GM12878 (cell line): ENCODE data around the gene KRT73. TPM values are rescaled to one million over a fixed set of nuclear protein-coding genes. Genes with fewer than 3 reads are reported as not detected.

ENCODE experiments used
- ATAC-seq: fragments of 200-7000 bp; cut with Tn5 transposase; 3 replicates; pipeline ENCODE4 v1.9.1; 2020; ENCODE audit warnings: mild to moderate bottlenecking, moderate library complexity
- BruUV-seq: library from RNA; stranded (reverse); fragments of 400-500 nt; replicated peaks from 2 replicates; lab custom pipeline; 2021; lab: Mats Ljungman, UMichigan
- CTCF ChIA-PET: fragments of 300-600 bp; sonication (Branson Sonifier 250); formaldehyde crosslinking; extraction: SDS; loops from one replicate; lab custom pipeline; 2021; ENCODE audit warnings: inconsistent platforms; lab: Yijun Ruan, JAX
- POLR2A ChIA-PET: fragments of 350-600 bp; formaldehyde crosslinking; extraction: SDS; loops from one replicate; lab custom pipeline; 2021; ENCODE audit warnings: inconsistent platforms; lab: Charles Lee
- RAD21 ChIA-PET: fragments of 300-600 bp; sonication (Branson Sonifier 250); formaldehyde crosslinking; loops from one replicate; lab custom pipeline; 2023; ENCODE audit warnings: antibody characterized with exemption; ENCODE audit not compliant: unreplicated experiment; lab: Charles Lee
- SMC1A ChIA-PET: fragments of 300-600 bp; sonication (Branson Sonifier 250); formaldehyde crosslinking; loops from one replicate; lab custom pipeline; 2023; ENCODE audit not compliant: unreplicated experiment, uncharacterized antibody; lab: Charles Lee
- DNase-seq: peaks from one replicate; pipeline ENCODE4 v3.0.0-alpha.2; 2011; ENCODE audit warnings: low read depth, low spot score
- FAIRE-seq: peaks from 3 replicates; lab custom pipeline; 2011; peaks lifted over from hg19 to GRCh38; lab: Jason Lieb, UNC
- H2AFZ ChIP-seq: 2 replicates; pipeline ENCODE4 v1.6.0; 2011; ENCODE audit warnings: low read depth, low read length, control low read depth; ENCODE audit not compliant: control insufficient read depth
- H3K27ac ChIP-seq: 2 replicates; pipeline ENCODE4 v1.5.1; 2011; ENCODE audit warnings: control low read depth; ENCODE audit not compliant: control insufficient read depth, insufficient read depth
- H3K27me3 ChIP-seq, 2 experiments: replicated peaks in 1 of 2; 2 replicates each; pipeline versions ENCODE4 v1.6.0 to v1.6.1; 2011; ENCODE audit warnings: low read length in 1 of 2; ENCODE audit not compliant: control insufficient read depth in 2 of 2, insufficient read depth in 2 of 2
- H3K36me3 ChIP-seq, 2 experiments: 2 replicates each; pipeline ENCODE4 v1.5.1; 2011; ENCODE audit warnings: low read length in 1 of 2; ENCODE audit not compliant: control insufficient read depth in 2 of 2, insufficient read depth in 2 of 2
- H3K4me1 ChIP-seq: 2 replicates; pipeline ENCODE4 v1.6.1; 2011; ENCODE audit warnings: mild to moderate bottlenecking, low read length, moderate library complexity, mixed read lengths; ENCODE audit not compliant: control insufficient read depth, insufficient read depth
- H3K4me2 ChIP-seq: 2 replicates; pipeline ENCODE4 v1.6.0; 2011; ENCODE audit warnings: control low read depth; ENCODE audit not compliant: control insufficient read depth, insufficient read depth
- H3K4me3 ChIP-seq: fragments of 200-600 bp; sonication (generic); 2 replicates; pipeline ENCODE4 v1.5.1; 2016
- H3K79me2 ChIP-seq: 2 replicates; pipeline ENCODE4 v1.6.0; 2011; ENCODE audit warnings: low read length; ENCODE audit not compliant: control insufficient read depth, insufficient read depth
- H3K9ac ChIP-seq: 2 replicates; pipeline ENCODE4 v1.8.0; 2011; ENCODE audit warnings: low read length, control low read depth, mixed read lengths; ENCODE audit not compliant: control insufficient read depth, insufficient read depth
- H3K9me3 ChIP-seq: replicated peaks from 3 replicates; pipeline ENCODE4 v1.5.1; 2011; ENCODE audit warnings: mild to moderate bottlenecking, low read length; ENCODE audit not compliant: control insufficient read depth, insufficient read depth
- H4K20me1 ChIP-seq: 2 replicates; pipeline ENCODE4 v1.6.0; 2011; ENCODE audit not compliant: control insufficient read depth, insufficient read depth
- CHD2 ChIP-seq: IDR thresholded peaks from 2 replicates; pipeline ENCODE4 v1.6.1; 2011; ENCODE audit warnings: low read depth, low read length, improper control_type of control experiment, borderline replicate concordance
- EP300 ChIP-seq, 2 experiments: fragments of 150-350 bp in 1 of 2; IDR thresholded peaks; 2 replicates each; pipeline ENCODE4 v1.6.1; 2011 to 2012; ENCODE audit warnings: low read depth in 2 of 2, low read length in 2 of 2, borderline replicate concordance in 1 of 2, improper control_type of control experiment in 1 of 2, inconsistent platforms in 1 of 2; ENCODE audit not compliant: control insufficient read depth in 1 of 2
- FOS ChIP-seq: IDR thresholded peaks from 3 replicates; pipeline ENCODE4 v1.6.1; 2011; ENCODE audit warnings: borderline replicate concordance; ENCODE audit not compliant: insufficient read length; ENCODE audit errors: extremely low read depth
- HDAC2 ChIP-seq: fragments of 200-600 bp; sonication (generic); IDR thresholded peaks from 2 replicates; pipeline ENCODE4 v1.6.1; 2017
- POLR2AphosphoS5 ChIP-seq: IDR thresholded peaks from 2 replicates; pipeline ENCODE4 v1.6.1; 2011; ENCODE audit warnings: mild to moderate bottlenecking, low read length, inconsistent platforms
- POU2F2 ChIP-seq: IDR thresholded peaks from 3 replicates; pipeline ENCODE4 v1.6.1; 2011; ENCODE audit warnings: low read depth, mild to moderate bottlenecking, low read length, borderline replicate concordance
- SREBF2 ChIP-seq: IDR thresholded peaks from 2 replicates; pipeline ENCODE4 v1.6.1; 2012; ENCODE audit warnings: mild to moderate bottlenecking, low read length
- TCF7 ChIP-seq: IDR thresholded peaks from 2 replicates; pipeline ENCODE4 v1.6.1; 2014; ENCODE audit warnings: antibody characterized with exemption, borderline replicate concordance
- USF2 ChIP-seq: IDR thresholded peaks from 2 replicates; pipeline ENCODE4 v1.6.1; 2011; ENCODE audit warnings: low read depth, low read length, improper control_type of control experiment, borderline replicate concordance
- ZSCAN29 ChIP-seq: fragments of 450-650 bp; IDR thresholded peaks from 2 replicates; pipeline ENCODE4 v1.6.1; 2017; ENCODE audit warnings: mild to moderate bottlenecking, moderate library complexity
- WGBS: methylation state at CpG from one replicate; pipeline ENCODE4 v1.1.6; 2016; ENCODE audit warnings: low lambda C conversion rate; ENCODE audit not compliant: insufficient replicate concordance, insufficient coverage; ENCODE audit errors: missing lambda C conversion rate; 5-methylcytosine and 5-hydroxymethylcytosine counted together
- in situ Hi-C: fragments of 300-500 bp; cut with MboI; formaldehyde crosslinking; loops from 9 replicates; pipeline ENCODE4 v1.14.3; 2018; ENCODE audit warnings: mixed read lengths
- intact Hi-C: fragments of 100-400 bp; cut with micrococcal nuclease; formaldehyde crosslinking; loops from one replicate; pipeline ENCODE4 v1.14.2; 2022; ENCODE audit not compliant: unreplicated experiment
- polyA plus RNA-seq, 11 experiments: library from polyadenylated mRNA; depleted of rRNA in 4 of 11; unstranded in 6 of 11; stranded (reverse) in 5 of 11; fragments of >200 nt; fragmentation: Nextera tagmentation in 4 of 11; fragmentation: Illumina TruSeq in 1 of 11; extraction: Ambion mirVana in 4 of 11; extraction: Trizol in 1 of 11; gene quantifications; 1 replicate in 1 of 11; 2 replicates in 10 of 11; pipeline versions ENCODE4 v1.2.1 to v1.2.3, GENCODE V29; 2011 to 2016; ENCODE audit warnings: inconsistent platforms in 2 of 11, missing spikeins in 2 of 11, low read depth in 1 of 11
- total RNA-seq, 4 experiments: library from RNA; depleted of rRNA in 3 of 4; stranded (reverse); fragments of >200 nt in 3 of 4; fragmentation: Illumina TruSeq in 1 of 4; extraction: Trizol in 1 of 4; gene quantifications; 2 replicates each; pipeline versions ENCODE4 v1.2.1 to v1.2.3, GENCODE V29; 2013 to 2021
- TF ChIP-seq, protein P1 (sequence below): IDR thresholded peaks from 2 replicates; pipeline ENCODE4 v1.6.1; 2012; ENCODE audit warnings: low read depth, low read length, improper control_type of control experiment

KRT73 gene
- total and polyA plus RNA-seq, 10 of the 15 experiments (the other 5 are each of a cell fraction or from before 2014, with no cell fraction given), result not detected

- no peak for TF ChIP-seq HDAC2
- no peak for TF ChIP-seq POU2F2
- no peak for TF ChIP-seq FOS
- TF ChIP-seq POLR2AphosphoS5, result no peak
- TF ChIP-seq EP300 (IDR thresholded peaks at IDR 0.05; ENCODE audit: borderline replicate concordance in 1 of 2, control insufficient read depth in 1 of 2, low read depth in 2 of 2, low read length in 2 of 2), result no peak
- no peak for TF ChIP-seq USF2
- no peak for TF ChIP-seq TCF7
- TF ChIP-seq CHD2, result no peak
- TF ChIP-seq SREBF2, result no peak
- no peak for TF ChIP-seq ZSCAN29
- TF ChIP-seq, all 136 proteins: peak for 0
Observed at GRCh38 chr12:52602552-52602951, 15.8 kb downstream of the KRT73 start (continued).

DNA sequence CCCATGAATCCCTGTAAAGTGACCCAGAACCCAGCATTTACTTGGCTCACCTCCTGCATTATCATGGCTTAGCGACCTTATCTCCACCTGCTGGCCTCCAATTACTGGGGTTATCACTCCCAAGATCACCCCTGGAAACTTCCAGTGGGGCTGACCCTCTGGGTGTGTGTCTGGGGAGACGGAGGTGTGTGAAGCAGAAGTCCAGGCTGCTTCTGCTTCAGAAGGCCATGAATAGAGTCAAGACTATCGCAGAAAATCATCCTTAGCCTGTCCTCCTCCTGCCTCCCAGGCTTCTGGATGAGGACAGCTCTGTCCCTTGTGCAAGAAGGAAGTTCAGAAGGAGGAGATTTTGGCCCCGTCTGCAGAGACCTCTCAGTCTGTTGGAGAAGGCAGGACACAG is 16.7 kb downstream of the KRT73 start:
- SMC1A ChIA-PET, result no interaction called here
- 22% methylated on average over 4 of the region's 4 CpGs for WGBS
- Histone ChIP-seq H3K9me3 (no peaks in the 10 kb centered on the region), H3K27ac (no peak overlapping the region), H3K4me3 (no peak overlapping the region), H3K27me3 (peaks cover 0 to 14% of the 10 kb centered on the region in 2 experiments; a peak in 3 of 4 replicates), H3K4me1 (no peaks in the 10 kb centered on the region), H3K4me2 (no peak overlapping the region), H3K79me2 (no peaks in the 10 kb centered on the region), H4K20me1 (no peaks in the 10 kb centered on the region), H3K36me3 (no peaks in the 10 kb centered on the region), H2AFZ (no peak overlapping the region), H3K9ac (no peak overlapping the region)
- no peak for ATAC-seq
- TF ChIP-seq, protein P1, sequence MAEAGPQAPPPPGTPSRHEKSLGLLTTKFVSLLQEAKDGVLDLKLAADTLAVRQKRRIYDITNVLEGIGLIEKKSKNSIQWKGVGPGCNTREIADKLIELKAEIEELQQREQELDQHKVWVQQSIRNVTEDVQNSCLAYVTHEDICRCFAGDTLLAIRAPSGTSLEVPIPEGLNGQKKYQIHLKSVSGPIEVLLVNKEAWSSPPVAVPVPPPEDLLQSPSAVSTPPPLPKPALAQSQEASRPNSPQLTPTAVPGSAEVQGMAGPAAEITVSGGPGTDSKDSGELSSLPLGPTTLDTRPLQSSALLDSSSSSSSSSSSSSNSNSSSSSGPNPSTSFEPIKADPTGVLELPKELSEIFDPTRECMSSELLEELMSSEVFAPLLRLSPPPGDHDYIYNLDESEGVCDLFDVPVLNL, result no peak
- POLR2A ChIA-PET, result no interaction called here
- in situ Hi-C loops (no loop called here), intact Hi-C loops (no loop called here)
- CTCF ChIA-PET, result no interaction called here
- RAD21 ChIA-PET, result no interaction called here
- no peak for FAIRE-seq
- DNase-seq, result no peak
- no TSS peak for BruUV-seq
